HG03097 (cell line): ENCODE results near the gene DHRS1.
A peak's percentile ranks its signal among the peaks of the same experiment; 100 is the strongest.

Source experiments
- ATAC-seq: cut with Tn5 transposase; IDR thresholded peaks from one replicate; pipeline ENCODE4 v1.9.1; 2021; ENCODE audit not compliant: unreplicated experiment, low FRiP score

The DHRS1 gene

GRCh38 chr14:24286996-24287395 is 12.6 kb downstream of the DHRS1 start:
- ATAC-seq = no peak

GRCh38 chr14:24285351-24285750 is 14.2 kb downstream of the DHRS1 start:
- no peak for ATAC-seq

- no peak for ATAC-seq
Observed at GRCh38 chr14:24284501-24285035, 15.0 kb downstream of the DHRS1 start.

- ATAC-seq = no peak
Observed at GRCh38 chr14:24283796-24284460, 15.7 kb downstream of the DHRS1 start.

- ATAC-seq = no peak
Observed at GRCh38 chr14:24282736-24283135, 16.8 kb downstream of the DHRS1 start.

- ATAC-seq = no peak
Observed at GRCh38 chr14:24281636-24282035, 17.9 kb downstream of the DHRS1 start.

GRCh38 chr14:24280797-24281460 is 18.7 kb downstream of the DHRS1 start:
- no peak for ATAC-seq

GRCh38 chr14:24279301-24280186 is 20.0 kb downstream of the DHRS1 start:
- no peak for ATAC-seq

GRCh38 chr14:24278424-24278823 is 21.2 kb downstream of the DHRS1 start:
- ATAC-seq = no peak

- ATAC-seq = no peak
Observed at GRCh38 chr14:24277606-24278321, 21.8 kb downstream of the DHRS1 start.

- no peak for ATAC-seq
Observed at GRCh38 chr14:24277071-24277470, 22.5 kb downstream of the DHRS1 start.

- peak; percentile 40 for ATAC-seq
Observed at GRCh38 chr14:24274101-24274543, 25.5 kb downstream of the DHRS1 start.

GRCh38 chr14:24273422-24273998 is 26.1 kb downstream of the DHRS1 start:
- ATAC-seq = no peak

GRCh38 chr14:24272467-24272866 is 27.1 kb downstream of the DHRS1 start:
- ATAC-seq = no peak

- ATAC-seq = no peak
Observed at GRCh38 chr14:24271834-24272263, 27.7 kb downstream of the DHRS1 start.

GRCh38 chr14:24271134-24271833 is 28.3 kb downstream of the DHRS1 start, which contains the start of gene RABGGTA:
TSS of gene RABGGTA (minus strand) at chr14:24271597. CDS start at chr14:24271115, 482 bp downstream.
- peak; percentile 75 for ATAC-seq

GRCh38 chr14:24270537-24271133 is 28.9 kb downstream of the DHRS1 start:
- no peak for ATAC-seq

GRCh38 chr14:24269910-24270536 is 29.6 kb downstream of the DHRS1 start:
- no peak for ATAC-seq
